GM18502 (cell line): ENCODE measurements around the gene CLIP2.
"Not testable (repeated sequence)": the region's sequence is repeated elsewhere in the genome, so short reads cannot be mapped to it uniquely, and the experiment has no call there.

ENCODE experiments used
- ATAC-seq: cut with Tn5 transposase; IDR thresholded peaks from one replicate; pipeline ENCODE4 v1.9.1; 2021; ENCODE audit warnings: mild to moderate bottlenecking; ENCODE audit not compliant: unreplicated experiment, poor library complexity

The CLIP2 gene

DNA sequence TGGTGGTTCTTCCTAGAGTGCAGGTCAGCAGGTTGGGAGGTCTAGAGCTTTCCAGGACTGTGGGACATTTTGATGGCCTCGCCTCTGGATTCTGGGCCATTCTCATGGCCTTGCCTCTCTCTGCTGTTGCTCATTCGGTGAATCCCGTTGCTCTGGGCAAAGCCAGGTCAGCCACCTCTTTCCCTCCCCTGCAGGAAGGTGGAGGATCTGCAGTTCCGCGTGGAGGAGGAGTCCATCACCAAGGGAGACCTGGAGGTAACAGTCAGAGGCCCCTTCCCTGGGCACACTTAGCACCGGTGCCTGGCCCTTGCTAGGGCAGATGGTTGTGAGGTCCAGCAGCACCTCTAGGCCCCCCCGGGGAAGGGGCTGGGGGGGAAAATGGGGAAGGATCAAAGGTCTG lies 74.9 kb downstream of the CLIP2 start:
- no peak for ATAC-seq

- ATAC-seq = no peak
These were observed 76.3 kb downstream of the CLIP2 start for GRCh38 chr7:74365322-74366022.

- no peak for ATAC-seq
These were observed 82.5 kb downstream of the CLIP2 start for GRCh38 chr7:74371381-74372341.

DNA sequence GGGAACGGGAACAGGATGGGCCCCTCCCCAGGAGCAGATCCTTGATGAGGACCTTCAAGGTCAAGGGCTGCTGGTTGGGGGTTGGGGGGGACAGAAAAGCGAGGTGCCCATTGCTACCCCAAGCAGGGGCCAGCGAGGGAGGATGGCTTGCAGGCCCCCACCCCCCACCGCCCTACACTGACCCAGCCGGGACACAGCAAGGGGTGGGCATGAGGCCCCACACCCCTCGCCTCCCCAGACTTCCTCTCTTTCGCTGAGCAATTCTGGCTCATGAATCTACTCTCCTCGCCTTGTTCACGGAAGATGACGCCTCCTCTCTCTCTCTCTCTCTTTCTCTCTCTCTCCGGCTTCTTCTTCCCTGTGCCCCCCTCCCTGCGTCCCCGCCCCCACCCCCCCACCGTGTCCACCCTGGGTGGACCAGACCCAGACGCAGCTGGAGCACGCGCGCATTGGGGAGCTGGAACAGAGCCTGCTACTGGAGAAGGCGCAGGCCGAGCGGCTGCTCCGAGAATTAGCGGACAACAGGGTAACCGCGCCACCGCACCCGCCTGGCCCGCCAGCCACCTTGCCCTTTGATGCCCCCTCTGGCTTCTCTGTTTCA lies 83.4 kb downstream of the CLIP2 start:
- no peak for ATAC-seq

DNA sequence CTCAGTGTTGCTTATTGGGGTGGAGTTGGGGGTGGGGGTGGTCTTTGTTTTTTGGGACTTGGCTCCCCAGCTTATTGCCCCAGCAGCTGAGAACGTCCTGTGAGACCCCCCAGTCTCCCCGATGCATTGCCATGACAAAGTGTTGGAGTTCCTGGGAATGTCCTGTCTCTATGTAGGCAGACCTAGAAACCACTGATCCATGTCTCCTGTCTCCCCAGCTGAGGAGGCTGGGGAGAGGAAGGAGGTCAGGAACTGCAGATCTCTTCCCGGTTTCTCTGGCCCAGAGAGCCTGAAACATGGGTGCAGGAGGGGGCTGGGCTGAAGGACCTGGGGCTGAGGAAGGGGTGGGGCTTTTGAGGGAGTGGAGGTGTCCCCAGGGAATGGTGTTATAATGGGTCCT lies 84.3 kb downstream of the CLIP2 start:
- no peak for ATAC-seq

- no peak for ATAC-seq
These were observed 86.6 kb downstream of the CLIP2 start for GRCh38 chr7:74375726-74376220.

- ATAC-seq = no peak
These were observed 87.2 kb downstream of the CLIP2 start for GRCh38 chr7:74376256-74377036.

DNA sequence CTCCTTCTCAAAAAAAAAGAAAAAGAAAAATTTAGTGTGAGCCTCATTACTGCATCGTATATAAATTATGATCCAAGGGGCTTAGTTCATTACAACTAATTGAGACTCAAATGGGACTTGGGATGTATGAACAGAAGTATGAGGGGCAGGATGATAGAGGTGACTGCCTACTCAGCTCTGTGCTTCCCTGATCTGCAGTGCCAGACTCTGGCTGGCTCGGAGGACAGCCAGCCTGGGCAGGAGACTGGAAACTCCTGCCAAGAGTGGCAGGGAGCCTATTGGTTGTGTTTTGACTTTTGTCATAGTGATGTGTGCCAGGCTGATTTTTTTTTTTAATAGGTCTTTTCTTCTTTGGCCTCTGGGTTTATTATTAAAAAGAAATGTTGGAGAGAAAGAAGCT lies 90.7 kb downstream of the CLIP2 start:
- ATAC-seq = no peak

GRCh38 chr7:74380720-74381119 lies 91.5 kb downstream of the CLIP2 start:
- ATAC-seq = no peak

DNA sequence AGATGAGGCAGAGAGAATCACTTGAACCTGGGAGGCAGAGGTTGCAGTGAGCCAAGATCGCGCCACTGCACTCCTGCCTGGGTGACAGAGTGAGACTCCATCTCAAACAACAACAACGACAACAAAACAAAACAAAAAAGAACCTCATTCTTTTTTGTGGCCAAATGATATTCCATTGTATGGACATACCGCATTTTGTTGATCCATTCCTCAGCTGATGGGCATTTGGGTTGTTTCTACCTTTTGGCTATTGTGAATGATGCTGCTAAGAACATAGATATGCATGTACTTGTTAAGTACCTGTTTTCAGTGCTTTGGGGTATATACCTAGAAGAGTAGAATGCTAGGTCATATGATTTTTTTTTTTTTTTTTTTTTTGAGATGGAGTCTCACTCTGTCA lies 94.9 kb downstream of the CLIP2 start:
- ATAC-seq = not testable (repeated sequence)

GRCh38 chr7:74384854-74385253 lies 95.6 kb downstream of the CLIP2 start:
- not testable (repeated sequence) for ATAC-seq

- no peak for ATAC-seq
These were observed 98.4 kb downstream of the CLIP2 start for GRCh38 chr7:74387606-74388005.

DNA sequence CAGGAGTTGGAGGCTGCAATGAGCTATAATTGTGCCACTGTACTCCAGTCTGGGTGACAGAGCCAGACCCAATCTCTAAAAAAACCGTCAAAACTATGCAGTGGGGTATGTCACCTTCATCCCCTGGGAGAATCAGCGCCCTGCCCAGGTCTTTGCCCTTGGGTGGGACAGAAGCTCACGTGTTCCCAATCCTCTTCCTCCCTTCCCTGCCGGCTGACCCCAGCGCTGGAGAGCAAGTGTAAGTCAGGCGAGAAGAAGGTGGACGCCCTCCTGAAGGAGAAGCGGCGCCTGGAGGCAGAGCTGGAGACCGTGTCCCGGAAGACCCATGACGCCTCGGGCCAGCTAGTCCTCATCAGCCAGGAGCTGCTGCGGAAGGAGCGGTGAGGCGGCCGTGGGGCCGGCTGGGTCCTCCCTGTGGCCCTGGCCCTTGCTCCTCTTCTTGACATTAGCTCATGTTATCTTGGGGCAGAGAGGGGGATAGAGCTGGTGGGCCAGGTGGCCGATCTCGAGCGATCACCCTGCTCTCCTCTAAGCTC lies 99.7 kb downstream of the CLIP2 start:
- no peak for ATAC-seq

DNA sequence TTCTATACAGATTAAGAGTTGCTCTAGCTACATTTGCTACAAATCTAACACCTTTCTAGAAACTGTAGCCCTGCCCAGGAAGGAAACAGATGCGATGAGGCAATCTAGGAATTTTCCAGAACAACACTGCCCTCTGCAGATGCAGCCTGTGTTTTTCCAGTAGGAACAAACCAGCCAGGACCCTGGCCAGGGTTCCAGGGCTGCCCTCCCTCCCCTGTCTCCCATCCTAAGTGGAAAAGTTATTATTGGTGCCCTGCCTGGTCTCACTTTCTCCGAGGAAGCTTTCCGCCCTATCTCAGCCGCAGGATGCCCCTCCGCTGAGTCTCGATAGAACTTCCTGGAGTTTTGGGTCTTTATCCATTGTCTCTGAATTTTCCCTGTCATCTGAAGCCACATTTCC lies 104.5 kb downstream of the CLIP2 start:
- ATAC-seq = not testable (repeated sequence)

DNA sequence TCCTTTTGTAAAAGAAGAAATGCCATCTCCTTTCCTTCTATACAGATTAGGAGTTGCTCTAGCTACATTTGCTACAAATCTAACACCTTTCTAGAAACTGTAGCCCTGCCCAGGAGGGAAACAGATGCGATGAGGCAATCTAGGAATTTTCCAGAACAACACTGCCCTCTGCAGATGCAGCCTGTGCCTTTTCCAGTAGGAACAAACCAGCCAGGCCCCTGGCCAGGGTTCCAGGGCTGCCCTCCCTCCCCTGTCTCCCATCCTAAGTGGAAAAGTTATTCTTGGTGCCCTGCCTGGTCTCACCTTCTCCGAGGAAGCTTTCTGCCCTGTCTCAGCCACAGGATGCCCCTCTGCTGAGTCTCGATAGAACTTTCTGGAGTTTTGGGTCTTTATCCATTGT lies 105.4 kb downstream of the CLIP2 start:
- ATAC-seq = not testable (repeated sequence)

DNA sequence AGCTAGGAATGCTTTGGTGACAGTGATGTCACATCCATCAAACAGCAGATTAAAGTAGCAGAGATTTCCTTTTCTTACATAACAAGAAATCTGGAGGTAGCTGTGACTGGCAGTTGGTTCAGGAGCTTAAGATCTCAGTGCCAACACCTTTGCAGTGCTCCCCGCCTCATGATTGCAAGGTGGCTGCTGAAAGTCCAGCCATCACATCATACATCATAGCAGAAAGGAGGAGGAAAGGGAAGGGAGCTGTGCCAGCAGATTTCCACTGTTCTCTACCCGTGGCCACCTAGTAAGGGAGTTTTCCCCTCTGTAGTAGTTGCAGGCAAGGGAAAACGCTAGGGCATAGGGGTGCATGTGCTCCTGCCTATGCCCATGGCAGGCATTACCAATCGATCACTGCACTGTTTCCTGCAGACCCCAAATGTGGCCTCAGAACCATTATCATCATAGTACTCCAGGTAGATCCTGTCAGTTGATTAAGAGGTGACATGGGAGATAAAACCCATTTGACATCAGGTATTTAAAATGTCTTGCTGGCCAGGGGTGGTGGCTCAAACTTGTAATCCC lies 106.6 kb downstream of the CLIP2 start:
- no peak for ATAC-seq

- ATAC-seq = no peak
These were observed 107.8 kb downstream of the CLIP2 start for GRCh38 chr7:74396993-74397392.

DNA sequence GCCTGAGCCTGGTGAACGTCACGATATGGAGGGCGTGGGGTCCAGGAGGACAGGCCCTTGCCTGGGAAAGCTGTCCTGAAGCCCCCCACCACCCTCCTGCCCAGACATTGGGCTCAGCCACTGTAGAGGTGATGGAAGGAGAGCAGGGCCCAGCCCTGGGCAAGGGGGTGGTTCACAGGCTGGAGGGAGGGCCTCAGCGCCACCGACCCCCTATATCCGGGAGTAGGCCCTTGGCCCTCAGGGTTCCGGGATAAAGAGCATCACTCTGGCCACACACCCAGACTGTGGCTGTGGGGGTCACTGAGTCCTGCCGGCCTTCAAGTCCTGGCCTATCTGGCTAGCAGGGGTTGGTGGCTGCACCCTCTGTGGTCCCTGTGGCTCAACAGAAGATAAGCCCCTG lies 109.2 kb downstream of the CLIP2 start:
- ATAC-seq = no peak

DNA sequence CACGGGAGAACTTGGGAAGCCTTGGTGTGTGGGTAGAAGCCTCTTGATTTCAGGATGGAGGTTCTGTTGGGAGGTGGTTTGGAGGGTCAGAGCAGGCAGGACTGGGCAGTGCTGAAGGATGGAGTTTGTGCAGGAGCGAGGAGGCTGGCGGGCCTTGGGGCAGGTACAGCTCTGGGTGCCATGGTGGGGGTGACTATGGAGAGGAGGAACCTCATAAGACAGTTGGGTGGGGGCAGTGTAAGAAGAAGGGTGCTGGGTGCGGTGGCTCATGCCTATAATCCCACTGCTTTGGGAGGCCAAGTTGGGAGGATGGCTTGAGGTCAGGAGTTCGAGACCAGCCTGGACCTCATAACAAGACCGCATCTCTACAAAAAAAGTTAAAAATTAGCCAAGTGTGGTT lies 109.8 kb downstream of the CLIP2 start:
- ATAC-seq = no peak
